Urinary bladder (tissue), 4 donors: ENCODE results near the gene NCSTN. TPM values are rescaled to one million over a fixed set of nuclear protein-coding genes. Genes with fewer than 3 reads are reported as not detected.

Experiments used
- DNase-seq: peaks from one replicate; pipeline ENCODE4 v3.0.0-alpha.2; 2015; ENCODE audit errors: extremely low spot score
- H3K27ac ChIP-seq: one replicate; pipeline ENCODE4 v1.5.1; 2013; ENCODE audit warnings: low read depth, mild to moderate bottlenecking, moderate library complexity
- H3K36me3 ChIP-seq: one replicate; pipeline ENCODE4 v1.6.1; 2013; ENCODE audit warnings: mild to moderate bottlenecking, moderate library complexity; ENCODE audit not compliant: insufficient read depth
- H3K4me1 ChIP-seq: one replicate; pipeline ENCODE4 v1.6.1; 2013; ENCODE audit warnings: mild to moderate bottlenecking, moderate library complexity; ENCODE audit not compliant: insufficient read depth
- H3K4me3 ChIP-seq: one replicate; pipeline ENCODE4 v1.5.1; 2013; ENCODE audit warnings: low read depth, low read length
- WGBS: extraction: QIAGEN DNeasy Blood & Tissue Kit; methylation state at CpG from one replicate; pipeline ENCODE4 v1.1.7; 2013; 5-methylcytosine and 5-hydroxymethylcytosine counted together
- polyA plus RNA-seq: library from polyadenylated mRNA; stranded (reverse); fragments of 200-250 nt; gene quantifications from one replicate; pipeline ENCODE4 v1.2.3, GENCODE V29; 2013
- total RNA-seq: library from RNA; depleted of rRNA; stranded (reverse); fragments of >200 nt; gene quantifications from one replicate; pipeline ENCODE4 v1.2.3, GENCODE V29; 2014
- donor health status: healthy with polysubstance abuse.
- donor health status: healthy.

Gene NCSTN
- total RNA-seq (45.4 TPM), polyA plus RNA-seq (57.5 TPM)

GRCh38 chr1:160342953-160343869 is at the start of gene NCSTN, which contains the start of gene COPA:
Gene NCSTN, plus strand, starts transcription at chr1:160343383. Its CDS starts 14 bp downstream, at chr1:160343397.
Gene COPA, minus strand, starts transcription at chr1:160343250. Its CDS starts 80 bp downstream, at chr1:160343170.
- Histone ChIP-seq H3K36me3 (peaks cover 7% of the 10 kb centered on the region), H3K4me1 (no peaks in the 10 kb centered on the region), H3K27ac (peak within 1 kb of the TSS; percentile 82), H3K4me3 (peak within 1 kb of the TSS; percentile 73)
- WGBS: under 1% methylated on average over 58 of the region's 58 CpGs
- peak; percentile 92 for DNase-seq

- Histone ChIP-seq H3K36me3 (peaks cover 10% of the 10 kb centered on the region), H3K4me1 (no peaks in the 10 kb centered on the region), H3K4me3 (no peak overlapping the region), H3K27ac (no peak overlapping the region)
- no peak for DNase-seq
- 84% methylated on average over 1 of the region's 1 CpG for WGBS
Measured at GRCh38 chr1:160296036-160296435, 47.1 kb upstream of the NCSTN start.

GRCh38 chr1:160300173-160300572 is 43.0 kb upstream of the NCSTN start:
- H3K4me3 ChIP-seq: no peak overlapping the region
- WGBS: 83% methylated on average over 7 of the region's 7 CpGs
- H3K36me3 ChIP-seq: peaks cover 7% of the 10 kb centered on the region
- DNase-seq: no peak
- H3K4me1 ChIP-seq: no peaks in the 10 kb centered on the region
- H3K27ac ChIP-seq: no peak overlapping the region

GRCh38 chr1:160307118-160307791 is 35.9 kb upstream of the NCSTN start:
- H3K4me3 ChIP-seq: no peak overlapping the region
- no peaks in the 10 kb centered on the region for H3K4me1 ChIP-seq
- no peak overlapping the region for H3K27ac ChIP-seq
- 85% methylated on average over 13 of the region's 13 CpGs for WGBS
- DNase-seq: no peak
- peaks cover 10% of the 10 kb centered on the region for H3K36me3 ChIP-seq

GRCh38 chr1:160308451-160309184 is 34.6 kb upstream of the NCSTN start:
- Histone ChIP-seq H3K4me3 (no peak overlapping the region), H3K4me1 (no peaks in the 10 kb centered on the region), H3K27ac (no peak overlapping the region), H3K36me3 (peaks cover 13% of the 10 kb centered on the region)
- no peak for DNase-seq
- WGBS: 85% methylated on average over 4 of the region's 4 CpGs

- no peak for DNase-seq
- no peak overlapping the region for H3K4me3 ChIP-seq
- H3K27ac ChIP-seq: no peak overlapping the region
- no peaks in the 10 kb centered on the region for H3K4me1 ChIP-seq
- H3K36me3 ChIP-seq: peaks cover 13% of the 10 kb centered on the region
Measured at GRCh38 chr1:160309185-160309557, 34.0 kb upstream of the NCSTN start.

GRCh38 chr1:160309571-160309970 is 33.6 kb upstream of the NCSTN start:
- Histone ChIP-seq H3K4me1 (no peaks in the 10 kb centered on the region), H3K36me3 (peaks cover 13% of the 10 kb centered on the region), H3K27ac (no peak overlapping the region), H3K4me3 (no peak overlapping the region)
- WGBS: 65% methylated on average over 1 of the region's 1 CpG
- no peak for DNase-seq

- peaks cover 13% of the 10 kb centered on the region for H3K36me3 ChIP-seq
Measured at GRCh38 chr1:160315359-160315758, 27.8 kb upstream of the NCSTN start.

GRCh38 chr1:160322831-160323230 is 20.4 kb upstream of the NCSTN start:
- WGBS: 98% methylated on average over 6 of the region's 6 CpGs
- no peak overlapping the region for H3K4me3 ChIP-seq
- H3K27ac ChIP-seq: no peak overlapping the region
- no peaks in the 10 kb centered on the region for H3K4me1 ChIP-seq
- DNase-seq: no peak
- H3K36me3 ChIP-seq: no peaks in the 10 kb centered on the region

More at GRCh38 chr1:160315359-160315758, 27.8 kb upstream of the NCSTN start:
- Histone ChIP-seq H3K27ac (no peak overlapping the region), H3K4me3 (no peak overlapping the region), H3K4me1 (no peaks in the 10 kb centered on the region)
- 83% methylated on average over 2 of the region's 2 CpGs for WGBS
- DNase-seq: no peak

GRCh38 chr1:160325252-160325651 is 17.9 kb upstream of the NCSTN start:
- H3K36me3 ChIP-seq: no peaks in the 10 kb centered on the region
- no peaks in the 10 kb centered on the region for H3K4me1 ChIP-seq
- no peak for DNase-seq
- WGBS: 96% methylated on average over 4 of the region's 4 CpGs
- H3K4me3 ChIP-seq: no peak overlapping the region
- no peak overlapping the region for H3K27ac ChIP-seq

GRCh38 chr1:160326418-160326817 is 16.8 kb upstream of the NCSTN start:
- Histone ChIP-seq H3K36me3 (peaks cover under 1% of the 10 kb centered on the region), H3K27ac (no peak overlapping the region), H3K4me3 (no peak overlapping the region), H3K4me1 (no peaks in the 10 kb centered on the region)
- DNase-seq: no peak
- WGBS: 89% methylated on average over 5 of the region's 5 CpGs

GRCh38 chr1:160328184-160328583 is 15.0 kb upstream of the NCSTN start:
- Histone ChIP-seq H3K27ac (no peak overlapping the region), H3K36me3 (peaks cover 3% of the 10 kb centered on the region), H3K4me3 (no peak overlapping the region), H3K4me1 (no peaks in the 10 kb centered on the region)
- 62% methylated on average over 8 of the region's 8 CpGs for WGBS
- DNase-seq: no peak

- Histone ChIP-seq H3K4me3 (no peak overlapping the region), H3K4me1 (no peaks in the 10 kb centered on the region), H3K36me3 (peaks cover 5% of the 10 kb centered on the region), H3K27ac (no peak overlapping the region)
- DNase-seq: no peak
Measured at GRCh38 chr1:160330119-160330518, 13.1 kb upstream of the NCSTN start.
